NT2/D1 (cell line): ENCODE results near the gene LOX.

Source experiments
- SUZ12 ChIP-seq: IDR thresholded peaks from 2 replicates; pipeline ENCODE4 v1.6.1; 2011; ENCODE audit not compliant: insufficient read length, insufficient read depth; ENCODE audit errors: extremely low read depth
- YY1 ChIP-seq: IDR thresholded peaks from 2 replicates; pipeline ENCODE4 v1.6.1; 2011; ENCODE audit not compliant: insufficient read length, insufficient read depth
- ZNF274 ChIP-seq: IDR thresholded peaks from 2 replicates; pipeline ENCODE4 v1.6.1; 2011; ENCODE audit warnings: mild to moderate bottlenecking, low read depth, low read length

DNA sequence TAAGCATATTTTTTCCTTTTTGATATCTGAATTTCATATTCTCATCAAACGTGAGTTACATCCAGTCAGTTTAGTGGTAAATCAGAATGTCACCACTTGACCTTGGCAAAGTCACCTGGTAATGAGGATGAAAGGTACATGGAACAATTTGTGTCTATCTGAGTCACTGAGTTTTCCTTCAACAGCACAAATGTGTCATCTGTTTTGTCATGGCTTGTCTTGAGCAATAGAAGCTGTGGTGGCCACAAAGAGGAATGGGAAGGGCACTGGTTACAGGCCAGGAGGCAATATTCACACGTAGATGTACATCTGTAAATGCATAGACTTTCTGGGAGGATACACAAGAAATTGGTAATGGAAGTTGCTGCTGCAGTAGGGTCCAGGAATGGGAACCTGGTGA, 42.9 kb upstream of the LOX start:
- TF ChIP-seq YY1 (no peak), SUZ12 (no peak), ZNF274 (no peak)
